CD14-positive monocyte (primary cell): Measurements from ENCODE around the gene ELOB. TPM values are rescaled to one million over a fixed set of nuclear protein-coding genes. Genes with fewer than 3 reads are reported as not detected.

Source experiments
- DNase-seq, 3 donors: peaks; one replicate each; pipeline ENCODE4 v3.0.0-alpha.2; 2011 to 2022
- H2AFZ ChIP-seq: 2 replicates; pipeline ENCODE4 v1.6.0; 2012; ENCODE audit warnings: mild to moderate bottlenecking, low read depth, low read length, inconsistent platforms; ENCODE audit not compliant: insufficient read depth, poor library complexity, severe bottlenecking
- H3K27ac ChIP-seq, 2 donors: 1 replicate in 1 of 2; 2 replicates in 1 of 2; pipeline ENCODE4 v1.5.1; 2012 to 2013; ENCODE audit warnings: low read length in 2 of 2, control low read depth in 1 of 2, inconsistent platforms in 1 of 2, low read depth in 1 of 2, mild to moderate bottlenecking in 1 of 2
- H3K27me3 ChIP-seq, 2 donors: one replicate each; pipeline versions ENCODE4 v1.6.0 to v1.6.1; 2011 to 2013; ENCODE audit warnings: low read length in 2 of 2; ENCODE audit not compliant: control insufficient read depth in 2 of 2, insufficient read depth in 2 of 2
- H3K36me3 ChIP-seq, 2 donors: replicated peaks in 1 of 2; 1 replicate in 1 of 2; 2 replicates in 1 of 2; pipeline versions ENCODE4 v1.5.1 to v1.6.1; 2012 to 2013; ENCODE audit warnings: low read length in 2 of 2, control low read depth in 1 of 2, inconsistent platforms in 1 of 2, mild to moderate bottlenecking in 1 of 2; ENCODE audit not compliant: insufficient read depth in 2 of 2, control insufficient read depth in 1 of 2
- H3K4me1 ChIP-seq, 2 donors: 1 replicate in 1 of 2; 2 replicates in 1 of 2; pipeline versions ENCODE4 v1.5.1 to v1.6.1; 2012 to 2013; ENCODE audit warnings: low read length in 2 of 2, control low read depth in 1 of 2, inconsistent platforms in 1 of 2, mild to moderate bottlenecking in 1 of 2, moderate library complexity in 1 of 2; ENCODE audit not compliant: insufficient read depth in 2 of 2, control insufficient read depth in 1 of 2
- H3K4me2 ChIP-seq: replicated peaks from 2 replicates; pipeline ENCODE3; 2012; ENCODE audit warnings: low read length, moderate library complexity, mild to moderate bottlenecking; ENCODE audit not compliant: poor library complexity, severe bottlenecking; ENCODE audit errors: extremely low read depth
- H3K4me3 ChIP-seq, 3 experiments: fragments of 200-600 bp in 1 of 3; sonication (generic) in 1 of 3; replicated peaks in 1 of 3; 1 replicate in 2 of 3; 2 replicates in 1 of 3; pipeline ENCODE4 v1.5.1; 2011 to 2013; ENCODE audit warnings: low read length in 3 of 3, mild to moderate bottlenecking in 3 of 3, control low read depth in 2 of 3, low read depth in 2 of 3, inconsistent platforms in 1 of 3, moderate library complexity in 1 of 3
- H3K79me2 ChIP-seq: 2 replicates; pipeline ENCODE4 v1.6.0; 2012; ENCODE audit warnings: mild to moderate bottlenecking, control low read depth, inconsistent platforms, low read length, moderate library complexity; ENCODE audit not compliant: insufficient read depth
- H3K9ac ChIP-seq: 2 replicates; pipeline ENCODE4 v1.6.0; 2017; ENCODE audit warnings: low read length, mild to moderate bottlenecking; ENCODE audit not compliant: insufficient read depth, poor library complexity, severe bottlenecking
- H3K9me3 ChIP-seq, 2 donors: replicated peaks in 1 of 2; 1 replicate in 1 of 2; 2 replicates in 1 of 2; pipeline versions ENCODE4 v1.5.1 to v1.6.1; 2012 to 2013; ENCODE audit warnings: low read length in 2 of 2, control low read depth in 1 of 2; ENCODE audit not compliant: control insufficient read depth in 1 of 2, insufficient read depth in 1 of 2
- H4K20me1 ChIP-seq: 2 replicates; pipeline ENCODE4 v1.6.0; 2012; ENCODE audit warnings: mild to moderate bottlenecking, low read length, control low read depth, moderate library complexity; ENCODE audit not compliant: insufficient read depth
- H3K27ac Mint-ChIP-seq, 7 donors: one replicate each; pipeline ENCODE4 v1.8.0; 2020; ENCODE audit warnings: mild to moderate bottlenecking in 7 of 7, mixed read lengths in 7 of 7, moderate library complexity in 6 of 7, inconsistent platforms in 2 of 7
- H3K27me3 Mint-ChIP-seq, 3 donors: one replicate each; pipeline ENCODE4 v1.8.0; 2021 to 2022; ENCODE audit warnings: low read depth in 3 of 3, mild to moderate bottlenecking in 3 of 3, mixed read lengths in 3 of 3, moderate library complexity in 3 of 3, inconsistent platforms in 1 of 3
- H3K36me3 Mint-ChIP-seq, 2 donors: one replicate each; pipeline ENCODE4 v1.8.0; 2020; ENCODE audit warnings: mixed read lengths in 2 of 2, inconsistent platforms in 1 of 2, mild to moderate bottlenecking in 1 of 2
- H3K4me1 Mint-ChIP-seq: one replicate; pipeline ENCODE4 v1.8.0; 2020; ENCODE audit warnings: mild to moderate bottlenecking, mixed read lengths
- H3K4me3 Mint-ChIP-seq, 2 donors: one replicate each; pipeline ENCODE4 v1.8.0; 2020; ENCODE audit warnings: mild to moderate bottlenecking in 2 of 2, mixed read lengths in 2 of 2, moderate library complexity in 1 of 2
- H3K9me3 Mint-ChIP-seq, 7 donors: one replicate each; pipeline ENCODE4 v1.8.0; 2020 to 2022; ENCODE audit warnings: mixed read lengths in 7 of 7, mild to moderate bottlenecking in 6 of 7, moderate library complexity in 6 of 7, inconsistent platforms in 2 of 7
- CTCF ChIP-seq: fragments of 200-600 bp; IDR thresholded peaks from one replicate; pipeline ENCODE4 v1.8.0; 2022; ENCODE audit warnings: antibody characterized with exemption, mild to moderate bottlenecking
- WGBS: methylation state at CpG from one replicate; pipeline ENCODE4 v1.1.5; 2013; ENCODE audit warnings: missing lambda C conversion rate; ENCODE audit not compliant: insufficient coverage; 5-methylcytosine and 5-hydroxymethylcytosine counted together
- intact Hi-C, 2 donors: fragments of 100-400 bp; cut with micrococcal nuclease; formaldehyde crosslinking; loops; one replicate each; pipeline versions ENCODE4 v1.15.0 to v1.15.1; 2023
- polyA plus RNA-seq, 3 donors: library from polyadenylated mRNA; depleted of rRNA in 1 of 3; unstranded in 2 of 3; stranded (reverse) in 1 of 3; fragments of 300-500 nt in 2 of 3; fragments of >200 nt in 1 of 3; fragmentation: Illumina TruSeq in 2 of 3; gene quantifications; 1 replicate in 2 of 3; 2 replicates in 1 of 3; pipeline ENCODE4 v1.2.3, GENCODE V29; 2012 to 2021

The ELOB gene
- polyA plus RNA-seq, 3 donors, result 150 to 405 (median 363) TPM

- Mint-ChIP-seq H3K4me3 (no peak overlapping the region), H3K36me3 (no peaks in the 10 kb centered on the region), H3K9me3 (peaks cover 0 to 2% (median 0%) of the 10 kb centered on the region in 7 donors), H3K27me3 (peaks cover 2 to 12% (median 5%) of the 10 kb centered on the region in 3 donors), H3K27ac (no peak overlapping the region), H3K4me1 (peaks cover 2% of the 10 kb centered on the region)
- whole genome bisulfite sequencing, result no CpG with 5 or more reads among the region's 7 CpGs
- intact Hi-C loops, result no loop called here
- TF ChIP-seq CTCF, result no peak
- Histone ChIP-seq H3K9ac (no peak overlapping the region), H3K4me2 (no peak overlapping the region), H4K20me1 (no peaks in the 10 kb centered on the region), H3K27me3 (no peaks in the 10 kb centered on the region), H3K4me3 (no peak overlapping the region), H3K9me3 (no peaks in the 10 kb centered on the region), H3K79me2 (no peaks in the 10 kb centered on the region), H3K36me3 (no peaks in the 10 kb centered on the region), H3K27ac (no peak overlapping the region), H2AFZ (no peak overlapping the region), H3K4me1 (no peaks in the 10 kb centered on the region)
- DNase-seq, result no peak
Measured at GRCh38 chr16:2728034-2728433, 49.0 kb downstream of the ELOB start.

GRCh38 chr16:2726923-2727322 is 50.2 kb downstream of the ELOB start:
- H2AFZ ChIP-seq, result no peak overlapping the region
- Mint-ChIP-seq H3K9me3 (no peaks in the 10 kb centered on the region), H3K27ac (no peak overlapping the region), H3K27me3 (peaks cover 2 to 13% (median 5%) of the 10 kb centered on the region in 3 donors), H3K36me3 (no peaks in the 10 kb centered on the region), H3K4me3 (no peak overlapping the region), H3K4me1 (peaks cover 2% of the 10 kb centered on the region)
- no peak overlapping the region for H3K27ac ChIP-seq
- H3K27me3 ChIP-seq, result no peaks in the 10 kb centered on the region
- H3K79me2 ChIP-seq, result no peaks in the 10 kb centered on the region
- H3K4me1 ChIP-seq, result no peaks in the 10 kb centered on the region
- H3K9ac ChIP-seq, result no peak overlapping the region
- WGBS, result no CpG with 5 or more reads among the region's 5 CpGs
- no peak overlapping the region for H3K4me2 ChIP-seq
- intact Hi-C loops, result no loop called here
- no peaks in the 10 kb centered on the region for H3K36me3 ChIP-seq
- TF ChIP-seq CTCF, result no peak
- no peaks in the 10 kb centered on the region for H4K20me1 ChIP-seq
- no peak overlapping the region for H3K4me3 ChIP-seq
- DNase-seq, result no peak
- no peaks in the 10 kb centered on the region for H3K9me3 ChIP-seq
